Endothelial cell of umbilical vein (primary cell): ENCODE data around the gene HIP1R. TPM values are rescaled to one million over a fixed set of nuclear protein-coding genes. Genes with fewer than 3 reads are reported as not detected.

ENCODE experiments used
- BruUV-seq: library from RNA; stranded (reverse); fragments of 400-500 nt; replicated peaks from 2 replicates; lab custom pipeline; 2021; lab: Mats Ljungman, UMichigan
- CTCF ChIA-PET: fragments of 300-600, 350-600 bp; sonication (Branson Sonifier 250); formaldehyde crosslinking; loops from one replicate; lab custom pipeline; 2021; ENCODE audit warnings: antibody characterized with exemption, inconsistent platforms; lab: Charles Lee
- POLR2A ChIA-PET: fragments of 300-600, 350-600 bp; sonication (Branson Sonifier 250); formaldehyde crosslinking; loops from one replicate; lab custom pipeline; 2021; ENCODE audit warnings: antibody characterized with exemption, inconsistent platforms; lab: Charles Lee
- DNase-seq: peaks from one replicate; pipeline ENCODE4 v3.0.0-alpha.2; 2011; ENCODE audit warnings: low read depth, low spot score
- FAIRE-seq: peaks from 2 replicates; lab custom pipeline; 2011; peaks lifted over from hg19 to GRCh38; lab: Jason Lieb, UNC
- H2AFZ ChIP-seq: 2 replicates; pipeline ENCODE4 v1.6.0; 2012; ENCODE audit warnings: low read depth, low read length, control low read depth, inconsistent platforms
- H3K27ac ChIP-seq: 2 replicates; pipeline ENCODE4 v1.5.1; 2011; ENCODE audit warnings: low read depth, mild to moderate bottlenecking, control low read depth, low read length, moderate library complexity; ENCODE audit not compliant: insufficient read depth
- H3K27me3 ChIP-seq, 2 experiments: 2 replicates each; pipeline versions ENCODE4 v1.6.0 to v1.6.1; 2011; ENCODE audit warnings: low read length in 2 of 2, mixed read lengths in 1 of 2; ENCODE audit not compliant: control insufficient read depth in 2 of 2, insufficient read depth in 2 of 2
- H3K36me3 ChIP-seq, 2 experiments: 2 replicates in 1 of 2; 3 replicates in 1 of 2; pipeline ENCODE4 v1.5.1; 2011; ENCODE audit warnings: low read length in 2 of 2, mild to moderate bottlenecking in 1 of 2, moderate library complexity in 1 of 2; ENCODE audit not compliant: control insufficient read depth in 2 of 2, insufficient read depth in 2 of 2; ENCODE audit errors: extremely low read depth in 1 of 2
- H3K4me1 ChIP-seq: 3 replicates; pipeline ENCODE4 v1.5.1; 2011; ENCODE audit warnings: mild to moderate bottlenecking, low read length; ENCODE audit not compliant: control insufficient read depth, insufficient read depth; ENCODE audit errors: extremely low read depth
- H3K4me2 ChIP-seq: 2 replicates; pipeline ENCODE4 v1.6.1; 2011; ENCODE audit warnings: low read length, control low read depth, mixed read lengths; ENCODE audit not compliant: insufficient read depth
- H3K4me3 ChIP-seq, 3 experiments: fragments of 200-600 bp in 1 of 3; sonication (generic), shearing (Covaris generic) in 1 of 3; replicated peaks in 1 of 3; 2 replicates each; pipeline ENCODE4 v1.5.1; 2011 to 2016; ENCODE audit warnings: control low read depth in 3 of 3, low read length in 3 of 3, mild to moderate bottlenecking in 2 of 3, inconsistent platforms in 1 of 3, low read depth in 1 of 3, moderate library complexity in 1 of 3; ENCODE audit not compliant: insufficient read depth in 1 of 3
- H3K79me2 ChIP-seq: 2 replicates; pipeline ENCODE4 v1.6.0; 2012; ENCODE audit warnings: low read length, inconsistent platforms; ENCODE audit not compliant: control insufficient read depth, insufficient read depth
- H3K9ac ChIP-seq: replicated peaks from 2 replicates; pipeline ENCODE3; 2011; ENCODE audit warnings: low read length, control low read depth; ENCODE audit not compliant: insufficient read depth; ENCODE audit errors: extremely low read depth
- H3K9me1 ChIP-seq: replicated peaks from 3 replicates; pipeline ENCODE4 v1.6.0; 2011; ENCODE audit warnings: mild to moderate bottlenecking, low read length; ENCODE audit not compliant: control insufficient read depth, insufficient read depth; ENCODE audit errors: extremely low read depth
- H3K9me3 ChIP-seq: replicated peaks from 2 replicates; pipeline ENCODE4 v1.5.1; 2012; ENCODE audit warnings: low read length, inconsistent platforms; ENCODE audit not compliant: control insufficient read depth, insufficient read depth
- H4K20me1 ChIP-seq: replicated peaks from 2 replicates; pipeline ENCODE3; 2011; ENCODE audit warnings: mild to moderate bottlenecking, low read length; ENCODE audit not compliant: control insufficient read depth, insufficient read depth; ENCODE audit errors: extremely low read depth
- CTCF ChIP-seq, 2 donors: IDR thresholded peaks; 1 replicate in 1 of 2; 2 replicates in 1 of 2; pipeline ENCODE4 v1.5.1; 2011; ENCODE audit warnings: low read length in 2 of 2, mild to moderate bottlenecking in 2 of 2, moderate library complexity in 2 of 2, control low read depth in 1 of 2, inconsistent platforms in 1 of 2, low read depth in 1 of 2; ENCODE audit not compliant: insufficient read depth in 1 of 2; ENCODE audit errors: extremely low read depth in 1 of 2
- EZH2 ChIP-seq: IDR thresholded peaks from 2 replicates; pipeline ENCODE4 v1.6.1; 2012; ENCODE audit warnings: borderline replicate concordance, low read depth, mild to moderate bottlenecking, moderate library complexity, low read length, inconsistent platforms; ENCODE audit not compliant: severe bottlenecking
- FOS ChIP-seq: IDR thresholded peaks from 2 replicates; pipeline ENCODE4 v1.6.1; 2011; ENCODE audit warnings: mild to moderate bottlenecking, low read length, moderate library complexity, borderline replicate concordance; ENCODE audit not compliant: insufficient read depth
- GATA2 ChIP-seq: IDR thresholded peaks from 2 replicates; pipeline ENCODE4 v1.7.0; 2011; ENCODE audit warnings: low read depth, mild to moderate bottlenecking, moderate library complexity, mixed read lengths, low read length; ENCODE audit not compliant: insufficient read length, insufficient read depth
- JUN ChIP-seq: IDR thresholded peaks from 2 replicates; pipeline ENCODE4 v1.6.1; 2011; ENCODE audit warnings: borderline replicate concordance, low read depth; ENCODE audit not compliant: insufficient read length, insufficient read depth
- MAX ChIP-seq: IDR thresholded peaks from 2 replicates; pipeline ENCODE4 v1.6.1; 2011; ENCODE audit not compliant: insufficient read depth, insufficient read length
- MYC ChIP-seq: IDR thresholded peaks from one replicate; pipeline ENCODE4 v1.6.1; 2011; ENCODE audit warnings: mild to moderate bottlenecking, low read depth, low read length
- POLR2A ChIP-seq: IDR thresholded peaks from 2 replicates; pipeline ENCODE4 v1.6.1; 2012; ENCODE audit warnings: low read depth, mild to moderate bottlenecking, control low read depth, low read length
- POLR2AphosphoS5 ChIP-seq: IDR thresholded peaks from 2 replicates; pipeline ENCODE4 v1.6.1; 2012; ENCODE audit warnings: low read depth, mild to moderate bottlenecking, control low read depth, low read length, moderate library complexity; ENCODE audit not compliant: insufficient read depth
- dilution Hi-C: fragments of 300-500 bp; cut with MboI; formaldehyde crosslinking; loops from one replicate; pipeline ENCODE4 v1.15.0; 2019; ENCODE audit warnings: low sequenced_read_pairs; ENCODE audit not compliant: extremely low pct_ligation_motif_present
- intact Hi-C: fragments of 100-400 bp; cut with micrococcal nuclease; formaldehyde crosslinking; loops from one replicate; pipeline ENCODE4 v1.10.0; 2022
- polyA plus RNA-seq, 4 experiments: library from polyadenylated mRNA; depleted of rRNA in 3 of 4; stranded (reverse) in 3 of 4; unstranded in 1 of 4; fragments of >200 nt; gene quantifications; 2 replicates each; pipeline versions ENCODE4 v1.2.1 to v1.2.3, GENCODE V29; 2011 to 2012; ENCODE audit warnings: missing spikeins in 1 of 4
- total RNA-seq: library from RNA; stranded (reverse); gene quantifications from 2 replicates; pipeline ENCODE4 v1.2.3, GENCODE V29; 2021

HIP1R gene
- total and polyA plus RNA-seq, 2 donors (not counting 3 experiments of a cell fraction or from before 2014, with no cell fraction given), result 111 to 122 TPM

GRCh38 chr12:122844366-122844971, 9.2 kb downstream of the HIP1R start:
- intact Hi-C loops (no loop called here), dilution Hi-C loops (no loop called here)
- Histone ChIP-seq H3K9ac (no peak overlapping the region), H3K36me3 (peaks cover 0 to 25% of the 10 kb centered on the region in 2 experiments), H3K27ac (no peak overlapping the region), H3K4me2 (no peak overlapping the region), H3K9me3 (no peaks in the 10 kb centered on the region), H3K79me2 (peaks cover 76% of the 10 kb centered on the region), H3K4me3 (no peak overlapping the region), H4K20me1 (peaks cover 3% of the 10 kb centered on the region), H3K4me1 (peaks cover 31% of the 10 kb centered on the region), H3K9me1 (no peaks in the 10 kb centered on the region), H2AFZ (no peak overlapping the region), H3K27me3 (no peaks in the 10 kb centered on the region)
- BruUV-seq, result no TSS peak
- DNase-seq, result no peak
- TF ChIP-seq MYC (no peak), MAX (no peak), JUN (no peak), POLR2AphosphoS5 (no peak), CTCF (IDR thresholded peaks at IDR 0.05; ENCODE audit: extremely low read depth in 1 of 2, insufficient read depth in 1 of 2, low read depth in 1 of 2, low read length in 2 of 2) (no peak), FOS (no peak), POLR2A (no peak), GATA2 (no peak), EZH2 (no peak)
- ChIA-PET POLR2A (no interaction called here), CTCF (interaction anchor here (1.2 kb wide), 1 partner anchor 51 kb away, joined by 3 read pairs; no protein-coding TSS in a partner anchor)
- no peak for FAIRE-seq
